Colonic mucosa (tissue), 4 donors: Measurements from ENCODE around the gene GYS2. TPM values are rescaled to one million over a fixed set of nuclear protein-coding genes. Genes with fewer than 3 reads are reported as not detected.
"Not testable (repeated sequence)": the region's sequence is repeated elsewhere in the genome, so short reads cannot be mapped to it uniquely, and the experiment has no call there.

ENCODE experiments used
- DNase-seq: peaks from one replicate; pipeline ENCODE4 v3.0.0-alpha.2; 2020
- H3K27ac ChIP-seq: fragments of 200-600 bp; one replicate; pipeline ENCODE4 v1.8.0; 2021
- H3K27me3 ChIP-seq: fragments of 200-600 bp; one replicate; pipeline ENCODE4 v1.8.0; 2021
- H3K36me3 ChIP-seq: fragments of 200-600 bp; one replicate; pipeline ENCODE4 v1.8.0; 2021
- H3K4me1 ChIP-seq: fragments of 200-600 bp; one replicate; pipeline ENCODE4 v1.8.0; 2021; ENCODE audit warnings: mild to moderate bottlenecking
- H3K4me3 ChIP-seq: fragments of 200-600 bp; one replicate; pipeline ENCODE4 v1.8.0; 2021
- H3K9ac ChIP-seq, 2 donors: one replicate each; pipeline ENCODE4 v1.7.0; 2013; ENCODE audit warnings: control low read depth in 2 of 2, low read depth in 2 of 2, low read length in 2 of 2
- H3K9me3 ChIP-seq: fragments of 200-600 bp; one replicate; pipeline ENCODE4 v1.8.0; 2021
- CTCF ChIP-seq: fragments of 200-600 bp; IDR thresholded peaks from one replicate; pipeline ENCODE4 v1.8.0; 2022; ENCODE audit warnings: antibody characterized with exemption, mild to moderate bottlenecking
- intact Hi-C: fragments of 100-400 bp; cut with DNase I; formaldehyde crosslinking; loops from one replicate; pipeline ENCODE4 v1.14.1; 2022
- total RNA-seq, 2 donors: library from RNA; stranded (reverse); fragmentation: NEBNext Ultra II Directional in 1 of 2; extraction: Animal tissue kit (Norgen Biotek cat#: 25700) in 1 of 2; gene quantifications; one replicate each; pipeline ENCODE4 v1.2.1, GENCODE V29; 2021
- donor health status: healthy.
- donor health status: DM: no; HTN: no; CAD: no.
- donor health status: DM: no; HTN: no; CAD: no.

The GYS2 gene
- total RNA-seq, 2 donors from 2014 or later = not detected

GRCh38 chr12:21647179-21647578, 42.5 kb upstream of the GYS2 start:
- Histone ChIP-seq H3K9me3 (no peaks in the 10 kb centered on the region), H3K27me3 (no peaks in the 10 kb centered on the region), H3K4me3 (no peak overlapping the region), H3K9ac (no peak overlapping the region), H3K36me3 (no peaks in the 10 kb centered on the region), H3K4me1 (no peaks in the 10 kb centered on the region), H3K27ac (no peak overlapping the region)
- TF ChIP-seq CTCF = no peak
- intact Hi-C loops = no loop called here
- no peak for DNase-seq

- H3K4me1 ChIP-seq, H3K27ac ChIP-seq, H3K9ac ChIP-seq, H3K36me3 ChIP-seq, H3K27me3 ChIP-seq, intact Hi-C loops, H3K9me3 ChIP-seq, H3K4me3 ChIP-seq, DNase-seq: not testable (repeated sequence)
Measured at GRCh38 chr12:21645041-21645500, 40.4 kb upstream of the GYS2 start.

- H3K9me3 ChIP-seq = no peaks in the 10 kb centered on the region
- no peaks in the 10 kb centered on the region for H3K27me3 ChIP-seq
- no peak for DNase-seq
- no peak for TF ChIP-seq CTCF
- H3K4me1 ChIP-seq = no peaks in the 10 kb centered on the region
- no peak overlapping the region for H3K9ac ChIP-seq
- H3K27ac ChIP-seq = no peak overlapping the region
- H3K36me3 ChIP-seq = peaks cover 6% of the 10 kb centered on the region
- no peak overlapping the region for H3K4me3 ChIP-seq
- intact Hi-C loops = no loop called here
Measured at GRCh38 chr12:21644516-21644915, 39.9 kb upstream of the GYS2 start.

GRCh38 chr12:21643758-21644157, 39.1 kb upstream of the GYS2 start:
- Histone ChIP-seq H3K27me3 (no peaks in the 10 kb centered on the region), H3K9me3 (no peaks in the 10 kb centered on the region), H3K27ac (no peak overlapping the region), H3K4me1 (no peaks in the 10 kb centered on the region), H3K36me3 (peaks cover 6% of the 10 kb centered on the region), H3K9ac (no peak overlapping the region), H3K4me3 (no peak overlapping the region)
- DNase-seq = no peak
- intact Hi-C loops = no loop called here
- no peak for TF ChIP-seq CTCF

GRCh38 chr12:21642707-21643389, 38.2 kb upstream of the GYS2 start:
- DNase-seq = no peak
- H3K27me3 ChIP-seq = no peaks in the 10 kb centered on the region
- H3K9me3 ChIP-seq = no peaks in the 10 kb centered on the region
- no peak overlapping the region for H3K4me3 ChIP-seq
- H3K36me3 ChIP-seq = peaks cover 6% of the 10 kb centered on the region
- no peak overlapping the region for H3K27ac ChIP-seq
- intact Hi-C loops = no loop called here
- H3K4me1 ChIP-seq = no peaks in the 10 kb centered on the region
- TF ChIP-seq CTCF = no peak
- H3K9ac ChIP-seq = no peak overlapping the region

GRCh38 chr12:21638054-21638891, 33.6 kb upstream of the GYS2 start:
- no peak overlapping the region for H3K4me3 ChIP-seq
- no peak overlapping the region for H3K9ac ChIP-seq
- H3K27me3 ChIP-seq = no peaks in the 10 kb centered on the region
- H3K4me1 ChIP-seq = no peaks in the 10 kb centered on the region
- no peak for DNase-seq
- intact Hi-C loops = no loop called here
- no peak for TF ChIP-seq CTCF
- no peaks in the 10 kb centered on the region for H3K9me3 ChIP-seq
- no peak overlapping the region for H3K27ac ChIP-seq
- peaks cover 6% of the 10 kb centered on the region for H3K36me3 ChIP-seq
